Fibroblast of skin of right biceps (primary cell): ENCODE results near the gene GM2A.
A peak's percentile ranks its signal among the peaks of the same experiment; 100 is the strongest.
"Not testable (repeated sequence)": the region's sequence is repeated elsewhere in the genome, so short reads cannot be mapped to it uniquely, and the experiment has no call there.

Experiments
- DNase-seq: peaks from one replicate; pipeline ENCODE4 v3.0.0-alpha.2; 2013

GM2A gene

GRCh38 chr5:151230048-151230680 lies 22.8 kb upstream of the GM2A start:
- no peak for DNase-seq

- DNase-seq: no peak
Measured at GRCh38 chr5:151231359-151231758, 21.6 kb upstream of the GM2A start.

GRCh38 chr5:151233616-151234085 lies 19.3 kb upstream of the GM2A start:
- DNase-seq: no peak

- DNase-seq: peak; percentile 17
Measured at GRCh38 chr5:151234476-151235238, 18.3 kb upstream of the GM2A start.

- DNase-seq: not testable (repeated sequence)
Measured at GRCh38 chr5:151235239-151235571, 17.8 kb upstream of the GM2A start.

- no peak for DNase-seq
Measured at GRCh38 chr5:151236888-151237287, 16.1 kb upstream of the GM2A start.

GRCh38 chr5:151237685-151238084 lies 15.3 kb upstream of the GM2A start:
- DNase-seq: no peak

GRCh38 chr5:151238303-151238741 lies 14.7 kb upstream of the GM2A start:
- no peak for DNase-seq

- DNase-seq: peak; percentile 56
Measured at GRCh38 chr5:151239237-151239861, 13.6 kb upstream of the GM2A start.

GRCh38 chr5:151240268-151240835 lies 12.6 kb upstream of the GM2A start:
- DNase-seq: not testable (repeated sequence)

GRCh38 chr5:151240924-151241635 lies 11.9 kb upstream of the GM2A start:
- DNase-seq: no peak

- no peak for DNase-seq
Measured at GRCh38 chr5:151243127-151243526, 9.9 kb upstream of the GM2A start.

GRCh38 chr5:151243564-151243963 lies 9.4 kb upstream of the GM2A start:
- DNase-seq: no peak

GRCh38 chr5:151244206-151244605 lies 8.8 kb upstream of the GM2A start:
- DNase-seq: no peak

- no peak for DNase-seq
Measured at GRCh38 chr5:151245680-151246219, 7.2 kb upstream of the GM2A start.

- no peak for DNase-seq
Measured at GRCh38 chr5:151248651-151249050, 4.3 kb upstream of the GM2A start.

- DNase-seq: no peak
Measured at GRCh38 chr5:151249281-151249680, 3.7 kb upstream of the GM2A start.

GRCh38 chr5:151250346-151251000 lies 2.5 kb upstream of the GM2A start:
- no peak for DNase-seq

GRCh38 chr5:151251001-151251551 lies 1.9 kb upstream of the GM2A start:
- no peak for DNase-seq

- DNase-seq: no peak
Measured at GRCh38 chr5:151251621-151252020, 1.4 kb upstream of the GM2A start.

- DNase-seq: no peak
Measured at GRCh38 chr5:151253605-151253950, 593 bp downstream of the GM2A start.

- no peak for DNase-seq
Measured at GRCh38 chr5:151254556-151254955, 1.6 kb downstream of the GM2A start.
